Adrenal gland (tissue), 5 donors: ENCODE data around the gene SYNGR1.

Experiments
- POLR2A ChIP-seq, 2 donors: fragments of 450-650 bp; IDR thresholded peaks; one replicate each; pipeline ENCODE4 v1.6.1; 2017; ENCODE audit warnings: antibody characterized with exemption in 2 of 2, mild to moderate bottlenecking in 2 of 2, moderate library complexity in 1 of 2
- TF ChIP-seq, protein P1 (sequence below), 6 experiments: fragments of 450-650 bp in 4 of 6; fragments of 200-600 bp in 2 of 6; sonication (generic) in 1 of 6; IDR thresholded peaks; 1 replicate in 5 of 6; 2 replicates in 1 of 6; pipeline versions ENCODE4 v1.5.1 to v1.8.0; 2016 to 2021; ENCODE audit warnings: antibody characterized with exemption in 6 of 6, mild to moderate bottlenecking in 2 of 6, moderate library complexity in 1 of 6
- donor health status: DM: no; HTN: no; CAD: no.

DNA sequence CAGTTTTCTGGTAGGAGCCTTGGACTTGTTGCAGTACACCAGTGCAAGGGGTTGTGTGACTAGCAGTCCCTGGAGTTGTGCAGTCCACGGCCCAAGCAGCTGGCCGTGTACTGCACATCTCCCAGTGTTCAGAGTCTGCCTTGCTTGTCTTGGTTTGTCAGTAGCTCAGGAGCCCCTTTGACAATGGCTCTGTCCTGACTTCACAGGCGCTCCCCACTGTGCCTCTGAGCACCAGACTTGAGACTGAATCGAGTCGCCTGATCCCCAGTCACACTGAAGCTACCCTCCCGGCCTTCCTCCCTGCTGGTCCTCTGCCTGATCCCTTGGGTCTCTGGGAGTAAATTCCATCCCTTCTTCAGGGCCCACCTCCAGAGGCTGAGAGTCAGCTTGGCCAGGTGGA, 19.4 kb downstream of the SYNGR1 start:
- TF ChIP-seq, protein P1, sequence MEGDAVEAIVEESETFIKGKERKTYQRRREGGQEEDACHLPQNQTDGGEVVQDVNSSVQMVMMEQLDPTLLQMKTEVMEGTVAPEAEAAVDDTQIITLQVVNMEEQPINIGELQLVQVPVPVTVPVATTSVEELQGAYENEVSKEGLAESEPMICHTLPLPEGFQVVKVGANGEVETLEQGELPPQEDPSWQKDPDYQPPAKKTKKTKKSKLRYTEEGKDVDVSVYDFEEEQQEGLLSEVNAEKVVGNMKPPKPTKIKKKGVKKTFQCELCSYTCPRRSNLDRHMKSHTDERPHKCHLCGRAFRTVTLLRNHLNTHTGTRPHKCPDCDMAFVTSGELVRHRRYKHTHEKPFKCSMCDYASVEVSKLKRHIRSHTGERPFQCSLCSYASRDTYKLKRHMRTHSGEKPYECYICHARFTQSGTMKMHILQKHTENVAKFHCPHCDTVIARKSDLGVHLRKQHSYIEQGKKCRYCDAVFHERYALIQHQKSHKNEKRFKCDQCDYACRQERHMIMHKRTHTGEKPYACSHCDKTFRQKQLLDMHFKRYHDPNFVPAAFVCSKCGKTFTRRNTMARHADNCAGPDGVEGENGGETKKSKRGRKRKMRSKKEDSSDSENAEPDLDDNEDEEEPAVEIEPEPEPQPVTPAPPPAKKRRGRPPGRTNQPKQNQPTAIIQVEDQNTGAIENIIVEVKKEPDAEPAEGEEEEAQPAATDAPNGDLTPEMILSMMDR (IDR thresholded peaks at IDR 0.05) = no peak
- no peak for TF ChIP-seq POLR2A (IDR thresholded peaks at IDR 0.05)
